ENCODE data around the gene ST3GAL3. TPM values are rescaled to one million over a fixed set of nuclear protein-coding genes. Genes with fewer than 3 reads are reported as not detected.

Gene ST3GAL3
- total RNA-seq, 1 experiment from 2014 or later: 8.3 TPM

DNA sequence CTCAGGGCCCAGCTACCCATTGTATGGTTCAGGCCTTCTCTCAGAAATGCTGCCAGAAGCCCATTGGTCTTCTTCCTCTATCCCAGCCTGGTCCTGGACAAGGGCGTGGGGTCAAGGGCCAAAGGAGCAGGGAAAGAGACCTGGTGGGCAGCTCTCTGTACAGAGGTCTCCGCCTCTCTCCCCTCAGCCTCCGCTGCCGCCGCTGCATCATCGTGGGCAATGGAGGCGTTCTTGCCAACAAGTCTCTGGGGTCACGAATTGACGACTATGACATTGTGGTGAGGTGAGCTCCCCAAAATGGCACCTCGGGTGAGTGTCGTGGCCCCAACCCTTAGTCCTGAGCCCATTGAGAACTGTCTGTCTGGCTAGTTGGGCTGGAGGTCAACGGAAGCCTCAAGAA, 191.6 kb downstream of the ST3GAL3 start:
- Histone ChIP-seq H3K79me1 (ENCODE audit: insufficient read depth, low read depth, low read length, poor library complexity, severe bottlenecking) (no peaks in the 10 kb centered on the region), H3K4ac (ENCODE audit: low read depth, low read length) (no peak overlapping the region), H2BK15ac (ENCODE audit: low read depth, low read length) (no peak overlapping the region), H3T11ph (ENCODE audit: low read length) (no peak overlapping the region), H3K23me2 (ENCODE audit: insufficient read length, low read depth, low read length, poor library complexity, severe bottlenecking) (no peaks in the 10 kb centered on the region), H2BK12ac (ENCODE audit: insufficient read length, low read depth, low read length) (no peak overlapping the region), H3K27ac (ENCODE audit: insufficient read length, low read depth, low read length) (no peak overlapping the region), H4K8ac (replicated peaks; ENCODE audit: insufficient read length, low read depth, low read length) (no peak overlapping the region), H2AFZ (ENCODE audit: low read length) (no peak overlapping the region), H2BK5ac (ENCODE audit: insufficient read length, low read length) (no peak overlapping the region), H3K18ac (ENCODE audit: insufficient read length, low read depth, low read length) (no peak overlapping the region), H3K79me2 (ENCODE audit: insufficient read depth, low read length) (no peaks in the 10 kb centered on the region), H4K91ac (ENCODE audit: insufficient read length, low read depth, low read length) (no peak overlapping the region), H3K23ac (ENCODE audit: insufficient read length, low read depth, low read length) (no peak overlapping the region), H3K9me3 (ENCODE audit: control insufficient read depth, low read depth, low read length) (no peaks in the 10 kb centered on the region), H3K9ac (ENCODE audit: extremely low read depth, insufficient read length, low read length) (no peak overlapping the region), H2BK120ac (ENCODE audit: low read depth, low read length, poor library complexity, severe bottlenecking) (no peak overlapping the region), H4K20me1 (ENCODE audit: control insufficient read depth, insufficient read depth, insufficient read length) (no peaks in the 10 kb centered on the region), H3K4me2 (ENCODE audit: insufficient read depth, insufficient read length, low read length) (no peak overlapping the region), H2AK5ac (ENCODE audit: insufficient read length, low read length) (no peak overlapping the region), H3K4me1 (ENCODE audit: insufficient read depth, low read length) (no peaks in the 10 kb centered on the region), H2BK20ac (ENCODE audit: low read depth, low read length, poor library complexity, severe bottlenecking) (no peak overlapping the region), H4K5ac (ENCODE audit: insufficient read length, low read depth, low read length) (no peak overlapping the region), H3K14ac (ENCODE audit: insufficient read depth, low read length) (no peak overlapping the region), H3K56ac (ENCODE audit: insufficient read length, low read depth, low read length) (no peak overlapping the region), H3K27me3 (ENCODE audit: insufficient read depth, low read length) (no peaks in the 10 kb centered on the region)
- no CpG with 5 or more reads among the region's 12 CpGs for WGBS (ENCODE audit: extremely low coverage, insufficient read length, low lambda C conversion rate)
- Mint-ChIP-seq H3K27ac (no peak overlapping the region; a peak in 2 of 7 replicates), H3K4me1 (0 out of 4 replicates have a peak, but pooled peaks cover 0 to under 1% of the 10 kb centered on the region in 2 experiments), H3K27me3 (ENCODE audit: low read depth) (no peaks in the 10 kb centered on the region), H3K9me3 (no peaks in the 10 kb centered on the region), H3K4me3 (no peak overlapping the region), H3K36me3 (ENCODE audit: insufficient read depth in 1 of 3, low read depth in 3 of 3) (peaks cover 0 to 8% (median 2%) of the 10 kb centered on the region in 3 experiments; a peak in 3 of 7 replicates)
- TF ChIP-seq, protein P1, sequence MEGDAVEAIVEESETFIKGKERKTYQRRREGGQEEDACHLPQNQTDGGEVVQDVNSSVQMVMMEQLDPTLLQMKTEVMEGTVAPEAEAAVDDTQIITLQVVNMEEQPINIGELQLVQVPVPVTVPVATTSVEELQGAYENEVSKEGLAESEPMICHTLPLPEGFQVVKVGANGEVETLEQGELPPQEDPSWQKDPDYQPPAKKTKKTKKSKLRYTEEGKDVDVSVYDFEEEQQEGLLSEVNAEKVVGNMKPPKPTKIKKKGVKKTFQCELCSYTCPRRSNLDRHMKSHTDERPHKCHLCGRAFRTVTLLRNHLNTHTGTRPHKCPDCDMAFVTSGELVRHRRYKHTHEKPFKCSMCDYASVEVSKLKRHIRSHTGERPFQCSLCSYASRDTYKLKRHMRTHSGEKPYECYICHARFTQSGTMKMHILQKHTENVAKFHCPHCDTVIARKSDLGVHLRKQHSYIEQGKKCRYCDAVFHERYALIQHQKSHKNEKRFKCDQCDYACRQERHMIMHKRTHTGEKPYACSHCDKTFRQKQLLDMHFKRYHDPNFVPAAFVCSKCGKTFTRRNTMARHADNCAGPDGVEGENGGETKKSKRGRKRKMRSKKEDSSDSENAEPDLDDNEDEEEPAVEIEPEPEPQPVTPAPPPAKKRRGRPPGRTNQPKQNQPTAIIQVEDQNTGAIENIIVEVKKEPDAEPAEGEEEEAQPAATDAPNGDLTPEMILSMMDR (conservative IDR thresholded peaks at IDR 0.05): no peak
- no peak for DNase-seq
